Muscle of arm (tissue), 12 donors: ENCODE results near the gene PRRT1. TPM values are rescaled to one million over a fixed set of nuclear protein-coding genes. Genes with fewer than 3 reads are reported as not detected.
A peak's percentile ranks its signal among the peaks of the same experiment; 100 is the strongest.
"Not testable (repeated sequence)": the region's sequence is repeated elsewhere in the genome, so short reads cannot be mapped to it uniquely, and the experiment has no call there.

ENCODE experiments used
- DNase-seq: peaks from one replicate; pipeline ENCODE4 v3.0.0-alpha.2; 2013
- polyA plus RNA-seq, 12 donors: library from polyadenylated mRNA; unstranded; fragments of 120-200 nt; gene quantifications; one replicate each; pipeline ENCODE4 v1.2.1, GENCODE V29; 2013; ENCODE audit not compliant: insufficient read length in 12 of 12

PRRT1 gene
- polyA plus RNA-seq, 12 donors = 0.86 to 5.9 (median 1.3) TPM; not detected in 2

DNA sequence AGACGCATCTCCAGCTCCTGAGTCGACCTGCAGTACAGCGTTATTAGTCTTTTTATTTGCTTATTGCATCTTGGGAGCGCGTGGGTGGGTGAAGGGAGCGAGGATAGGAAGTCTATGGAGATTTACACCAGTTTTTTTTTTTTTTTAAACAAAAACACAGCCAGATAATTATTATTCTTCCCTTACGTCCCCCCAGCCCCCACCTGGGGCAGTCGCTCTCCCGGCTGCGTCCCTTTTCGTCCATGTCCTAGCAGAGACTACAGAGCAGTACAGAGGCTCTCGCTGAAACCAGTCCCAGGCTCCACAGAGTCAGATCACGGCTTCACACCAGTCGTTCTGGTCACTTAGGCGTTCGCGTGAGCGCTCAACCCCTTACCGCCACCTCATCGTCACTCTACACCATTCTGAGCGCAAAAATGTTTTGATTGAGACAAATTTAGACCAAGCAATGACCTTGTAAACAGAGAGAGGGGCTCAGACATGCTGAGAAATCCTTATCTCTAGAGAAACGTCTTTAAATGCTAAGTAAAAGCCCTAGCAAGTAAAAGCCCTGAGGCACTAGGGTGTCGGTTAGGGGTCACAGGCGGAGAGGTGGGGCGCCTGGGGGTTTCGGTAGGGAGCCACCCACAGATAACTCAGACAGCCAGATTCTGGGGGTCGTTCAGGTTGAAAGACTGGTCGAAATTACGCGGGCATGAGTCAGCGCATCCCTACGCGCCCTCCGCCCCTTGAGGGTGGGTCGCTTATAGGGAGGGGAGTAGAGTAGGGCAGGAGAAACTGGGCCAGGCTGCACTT is 1.2 kb upstream of the PRRT1 start:
- DNase-seq = peak; percentile 32

DNA sequence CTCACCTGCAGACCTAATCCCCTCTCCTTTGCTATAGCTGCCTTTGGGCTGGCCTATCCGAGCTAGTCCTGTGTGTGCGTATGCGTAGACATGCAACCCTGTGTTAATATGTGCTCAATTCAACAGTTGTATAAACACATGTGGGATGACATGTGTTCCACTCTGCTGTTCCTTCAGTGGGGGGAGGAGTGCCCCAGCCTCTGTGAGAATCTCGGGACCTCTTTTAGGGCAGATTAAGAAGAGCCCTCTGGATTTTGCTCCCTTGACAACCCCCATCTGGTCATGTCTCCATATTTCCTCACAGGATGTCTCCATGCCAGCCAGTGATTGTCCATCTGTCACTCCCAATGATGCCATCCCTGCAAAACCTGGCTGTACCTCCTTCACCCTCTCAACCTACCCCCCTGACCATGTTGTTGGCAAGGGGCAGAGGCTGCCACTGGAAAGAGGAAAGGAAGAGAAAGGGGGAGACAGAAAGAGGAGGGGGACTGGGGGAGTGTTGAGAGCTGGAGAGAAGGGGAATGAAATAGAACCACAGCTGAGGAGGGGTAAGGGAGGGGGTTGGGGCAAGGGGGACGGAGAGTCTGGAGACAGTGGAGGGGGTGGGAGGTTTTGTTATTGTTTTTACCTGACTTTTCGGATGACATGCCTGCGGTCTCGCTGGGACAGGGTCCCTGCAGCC is 417 bp downstream of the PRRT1 start:
- no peak for DNase-seq

DNA sequence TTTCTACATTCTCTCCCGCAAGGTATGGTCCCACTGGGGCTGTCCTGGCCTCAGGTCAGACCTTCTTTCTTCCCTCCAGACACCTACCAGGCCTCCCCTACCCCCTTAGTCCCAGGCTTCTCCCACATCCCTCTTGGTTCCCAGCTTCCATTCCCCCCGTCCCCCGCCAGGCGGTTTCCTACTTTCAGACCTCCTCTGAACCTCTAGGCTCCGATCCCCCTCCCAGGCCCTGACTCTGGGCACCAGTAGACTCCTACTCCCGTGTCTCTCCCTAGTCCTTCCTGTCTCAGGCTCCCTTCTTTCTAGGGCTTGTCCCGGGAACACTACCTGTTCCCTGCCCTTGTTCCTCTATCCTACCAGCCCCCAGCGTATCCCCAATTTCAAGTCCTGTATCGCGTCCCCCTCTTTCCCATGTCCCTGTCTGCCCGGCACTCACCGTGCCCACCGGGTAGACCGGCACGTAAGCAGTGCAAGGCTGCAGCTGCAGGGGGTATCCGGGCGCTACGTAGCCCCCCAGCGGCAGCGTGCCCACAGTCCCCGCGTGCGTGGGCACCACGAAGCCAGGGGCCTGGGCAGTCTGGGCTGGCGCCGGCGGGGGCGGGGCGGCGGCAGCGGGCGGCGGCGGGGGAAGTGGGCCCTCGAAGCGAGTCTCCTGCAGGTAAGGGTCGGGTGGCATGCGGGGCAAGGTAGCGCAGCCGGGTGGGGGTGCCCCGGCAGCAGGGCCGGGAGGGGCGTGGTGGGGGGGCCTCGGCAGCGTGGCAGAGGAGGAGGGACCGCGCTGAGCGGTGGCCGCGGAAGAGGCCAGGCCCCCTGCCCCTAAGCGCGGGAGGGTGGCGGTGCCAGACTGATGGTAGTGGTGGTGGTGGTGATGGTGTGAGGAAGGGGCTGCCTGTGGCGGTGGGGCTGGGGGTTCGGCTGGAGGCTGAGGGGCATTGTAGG is 1.5 kb downstream of the PRRT1 start:
- DNase-seq = no peak

DNA sequence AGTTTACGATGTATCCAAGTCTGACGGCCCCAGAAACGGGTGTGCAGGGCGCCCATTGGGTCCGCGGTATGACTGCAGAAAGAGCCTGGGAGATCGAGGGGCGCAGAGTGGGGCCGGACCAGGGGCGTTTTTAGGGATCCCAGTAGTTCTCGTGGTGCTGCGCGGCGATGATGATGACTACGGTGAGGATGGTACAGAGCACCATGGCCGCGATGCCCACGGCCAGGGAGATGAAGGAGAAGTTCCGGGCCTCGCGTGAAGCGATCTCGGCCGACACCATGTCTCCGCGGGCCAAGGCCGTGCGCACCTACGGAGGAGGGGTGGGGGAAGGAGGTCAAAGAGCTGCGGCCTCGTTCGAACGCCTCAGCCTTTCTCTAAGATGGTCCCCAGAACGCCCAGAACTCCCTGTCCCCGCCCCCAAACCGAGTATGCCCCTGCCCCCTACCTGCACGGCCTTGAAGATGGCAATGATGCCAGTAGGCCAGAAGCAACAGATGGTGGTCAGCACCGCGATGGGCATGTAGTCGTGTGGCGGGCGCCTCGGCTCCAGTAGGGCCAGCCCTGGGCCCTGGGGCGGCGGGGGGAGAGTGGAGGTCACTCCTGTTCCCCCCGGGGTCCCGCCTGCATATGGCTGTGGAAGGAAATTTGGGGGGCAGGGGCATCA is 2.5 kb downstream of the PRRT1 start:
- no peak for DNase-seq

- peak; percentile 64 for DNase-seq
Measured at GRCh38 chr6:32148289-32149091, 3.2 kb downstream of the PRRT1 start.

GRCh38 chr6:32147401-32148132 is 4.2 kb downstream of the PRRT1 start:
- DNase-seq = no peak

- no peak for DNase-seq
Measured at GRCh38 chr6:32146687-32147086, 5.1 kb downstream of the PRRT1 start.

DNA sequence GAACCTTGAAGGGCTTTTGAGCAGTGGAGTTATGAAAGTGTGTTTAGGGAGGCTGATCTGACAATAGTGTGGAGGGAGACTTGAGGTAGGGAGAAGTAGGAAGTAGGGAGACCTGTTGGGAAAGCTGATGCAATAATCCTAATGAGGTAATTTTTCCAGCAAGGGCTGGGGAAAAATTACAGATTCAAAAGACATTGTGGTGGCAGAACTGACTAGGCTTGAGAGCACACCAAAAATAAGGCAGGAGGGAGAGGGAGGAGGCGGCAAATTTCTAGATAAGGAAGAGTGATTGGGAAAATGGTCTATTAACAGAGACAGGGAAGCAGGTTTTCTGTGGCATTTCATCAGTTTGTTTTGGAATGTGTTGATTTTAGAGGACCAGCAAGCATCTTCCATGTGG is 5.5 kb downstream of the PRRT1 start:
- no peak for DNase-seq

DNA sequence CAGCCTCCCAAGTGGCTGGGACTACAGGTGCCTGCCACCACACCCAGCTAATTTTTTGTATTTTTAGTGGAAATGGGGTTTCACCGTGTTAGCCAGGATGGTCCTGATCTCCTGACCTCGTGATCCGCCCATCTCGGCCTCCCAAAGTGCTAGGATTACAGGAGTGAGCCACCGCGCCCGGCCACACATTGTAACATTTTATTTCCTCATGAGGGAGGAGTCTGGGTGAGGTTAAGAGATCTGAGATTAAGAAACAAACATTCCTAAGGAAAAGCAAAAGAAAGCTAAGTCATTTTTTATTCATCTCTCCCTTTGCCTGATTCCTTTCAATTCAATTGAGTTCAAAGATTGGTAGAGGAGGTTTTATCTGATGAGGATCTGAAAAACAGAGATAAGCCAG is 7.5 kb downstream of the PRRT1 start:
- not testable (repeated sequence) for DNase-seq

- DNase-seq = no peak
Measured at GRCh38 chr6:32140420-32141046, 11.2 kb downstream of the PRRT1 start.

GRCh38 chr6:32139590-32139989 is 12.1 kb downstream of the PRRT1 start:
- DNase-seq = no peak

DNA sequence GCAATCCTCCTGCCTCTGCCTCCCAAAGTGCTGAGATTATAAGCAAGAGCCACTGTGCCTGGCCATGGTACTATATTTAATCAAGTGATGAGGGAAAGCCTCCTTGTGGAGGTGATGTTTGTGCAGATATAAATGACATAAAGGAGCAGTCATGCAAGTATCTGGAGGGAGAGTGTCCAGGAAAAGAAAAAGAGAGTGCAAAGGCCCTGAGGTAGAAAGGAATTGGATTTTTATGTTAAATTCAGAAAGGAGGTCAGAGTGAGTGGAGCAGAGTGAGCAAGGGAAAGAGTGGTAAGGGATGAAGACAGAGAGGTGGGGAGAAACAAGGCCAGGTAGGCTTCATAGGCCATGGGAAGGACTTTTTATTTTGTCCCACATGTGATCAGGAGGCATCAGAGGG is 14.3 kb downstream of the PRRT1 start:
- DNase-seq = no peak

GRCh38 chr6:32133786-32134185 is 18.0 kb downstream of the PRRT1 start:
- no peak for DNase-seq

DNA sequence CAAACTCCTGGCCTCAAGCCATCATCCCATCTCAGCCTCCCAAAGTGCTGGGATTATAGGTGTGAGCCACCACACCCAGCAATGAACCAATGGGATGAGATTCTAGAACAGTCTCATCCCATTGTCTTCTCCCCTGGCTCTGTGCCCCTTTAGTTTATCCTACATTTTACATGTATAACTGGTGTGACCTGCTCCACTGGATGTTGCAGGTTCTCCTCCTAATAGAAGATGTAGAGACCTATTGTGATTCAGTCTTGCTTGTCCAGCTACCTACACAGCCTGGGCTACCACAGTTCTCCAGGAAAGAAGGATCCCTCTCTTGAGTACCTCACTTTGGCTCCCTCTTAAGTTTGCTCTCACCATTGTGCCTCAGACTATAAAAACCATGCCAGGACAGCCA is 19.6 kb downstream of the PRRT1 start:
- no peak for DNase-seq

DNA sequence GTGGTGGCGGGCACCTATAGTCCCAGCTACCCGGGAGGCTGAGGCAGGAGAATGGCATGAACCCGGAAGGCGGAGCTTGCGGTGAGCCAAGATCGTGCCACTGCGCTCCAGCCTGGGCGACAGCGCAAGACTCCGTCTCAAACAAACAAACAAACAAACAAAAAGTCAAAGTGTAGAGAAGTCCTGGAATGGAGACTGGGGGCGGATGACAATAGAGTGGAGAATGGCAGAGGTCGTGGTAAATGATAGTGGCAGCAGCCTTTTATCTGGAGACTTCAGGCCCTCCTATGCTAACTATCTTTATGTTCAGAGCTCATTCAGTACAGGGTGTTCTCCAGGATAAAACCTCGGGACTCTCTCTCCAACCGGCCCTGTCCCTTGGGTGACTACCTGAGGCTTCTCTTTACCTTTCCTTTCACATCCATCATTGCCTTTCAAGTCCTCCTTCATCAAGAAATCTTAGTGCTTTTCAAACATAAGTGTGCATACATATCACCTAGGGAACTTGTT is 20.2 kb downstream of the PRRT1 start:
- no peak for DNase-seq

DNA sequence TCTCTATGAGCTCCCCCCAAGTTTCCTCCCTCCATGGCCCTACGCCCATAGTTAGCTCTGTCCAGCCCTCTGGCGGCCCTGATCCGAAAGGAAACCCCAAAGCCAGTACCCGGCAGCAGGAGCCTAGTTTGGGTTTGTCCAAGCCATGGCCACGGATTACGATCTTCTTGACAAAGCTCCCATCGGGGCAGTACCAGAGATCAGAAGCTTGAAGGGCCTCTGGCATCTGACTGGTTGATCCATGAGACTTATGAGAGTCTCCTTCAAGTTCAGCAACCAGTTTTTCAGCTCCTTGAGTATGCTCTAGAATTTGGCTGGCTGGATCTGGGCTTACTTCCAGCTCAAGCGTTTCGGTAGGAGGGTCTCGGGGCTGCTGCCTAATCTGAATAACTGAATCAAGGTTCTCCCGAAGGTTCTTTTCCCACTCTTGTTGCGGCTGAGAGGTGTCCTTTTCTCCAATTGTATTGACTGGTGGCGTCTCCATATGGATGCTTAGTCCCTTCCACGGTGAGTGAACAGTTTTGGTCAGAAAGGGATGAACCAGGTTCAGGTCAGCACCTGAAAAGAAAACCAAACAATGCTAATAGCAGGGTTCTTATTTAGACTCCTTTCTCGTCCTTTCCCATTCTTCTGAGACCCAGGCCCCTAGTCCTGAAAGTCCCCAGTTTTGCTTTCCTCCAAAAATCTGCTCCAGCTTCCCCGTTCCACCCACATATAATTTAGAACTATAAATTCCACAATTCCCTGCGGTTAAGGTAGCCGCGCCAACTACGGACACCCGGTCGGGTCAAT is 22.2 kb downstream of the PRRT1 start:
- no peak for DNase-seq

- no peak for DNase-seq
Measured at GRCh38 chr6:32128751-32129296, 22.9 kb downstream of the PRRT1 start.
